Chondrocyte (in vitro differentiated cells): ENCODE data around the gene ZBTB34. TPM values are rescaled to one million over a fixed set of nuclear protein-coding genes. Genes with fewer than 3 reads are reported as not detected.

Experiments used
- DNase-seq: peaks from one replicate; pipeline ENCODE4 v3.0.0; 2021; ENCODE audit warnings: mixed read lengths, low spot score
- H3K27ac Mint-ChIP-seq: one replicate; pipeline ENCODE4 v1.8.0; 2021; ENCODE audit warnings: mild to moderate bottlenecking, moderate library complexity, mixed read lengths; ENCODE audit not compliant: unreplicated experiment
- H3K27me3 Mint-ChIP-seq: 2 replicates; pipeline ENCODE4 v1.8.0; 2021; ENCODE audit warnings: low read depth, mixed read lengths
- H3K36me3 Mint-ChIP-seq: 2 replicates; pipeline ENCODE4 v1.8.0; 2021; ENCODE audit warnings: low read depth, mixed read lengths
- H3K4me1 Mint-ChIP-seq: 2 replicates; pipeline ENCODE4 v1.8.0; 2021; ENCODE audit warnings: low read depth, mild to moderate bottlenecking, mixed read lengths
- H3K4me3 Mint-ChIP-seq: one replicate; pipeline ENCODE4 v1.8.0; 2021; ENCODE audit warnings: mild to moderate bottlenecking, moderate library complexity, mixed read lengths; ENCODE audit not compliant: unreplicated experiment
- H3K9me3 Mint-ChIP-seq: 2 replicates; pipeline ENCODE4 v1.8.0; 2021; ENCODE audit warnings: low read depth, mixed read lengths
- CTCF ChIP-seq: fragments of 200-600 bp; sonication (generic); IDR thresholded peaks from 2 replicates; pipeline ENCODE4 v1.5.0; 2021; ENCODE audit warnings: antibody characterized with exemption, mild to moderate bottlenecking, moderate library complexity
- total RNA-seq: library from RNA; stranded (reverse); gene quantifications from 3 replicates; pipeline ENCODE4 v1.2.1, GENCODE V29; 2021

The ZBTB34 gene
- total RNA-seq, 1 donor from 2014 or later: 16.2 TPM

- no peaks in the 10 kb centered on the region for H3K27me3 Mint-ChIP-seq
- no peak overlapping the region for H3K27ac Mint-ChIP-seq
- H3K4me3 Mint-ChIP-seq: no peak overlapping the region
- H3K9me3 Mint-ChIP-seq: no peaks in the 10 kb centered on the region
- peaks cover 17% of the 10 kb centered on the region for H3K36me3 Mint-ChIP-seq
- TF ChIP-seq CTCF: no peak
- DNase-seq: no peak
- H3K4me1 Mint-ChIP-seq: peaks cover 14% of the 10 kb centered on the region
Measured at GRCh38 chr9:126838055-126838811, 22.2 kb upstream of the ZBTB34 start.

GRCh38 chr9:126838895-126839294, 21.5 kb upstream of the ZBTB34 start:
- no peak for TF ChIP-seq CTCF
- peaks cover 10% of the 10 kb centered on the region for H3K36me3 Mint-ChIP-seq
- H3K27ac Mint-ChIP-seq: no peak overlapping the region
- no peaks in the 10 kb centered on the region for H3K27me3 Mint-ChIP-seq
- no peak overlapping the region for H3K4me3 Mint-ChIP-seq
- no peak for DNase-seq
- no peaks in the 10 kb centered on the region for H3K9me3 Mint-ChIP-seq
- peaks cover 20% of the 10 kb centered on the region for H3K4me1 Mint-ChIP-seq

GRCh38 chr9:126839301-126839700, 21.1 kb upstream of the ZBTB34 start:
- Mint-ChIP-seq H3K36me3 (peaks cover 8% of the 10 kb centered on the region), H3K27me3 (no peaks in the 10 kb centered on the region), H3K4me3 (no peak overlapping the region), H3K4me1 (peaks cover 24% of the 10 kb centered on the region), H3K9me3 (no peaks in the 10 kb centered on the region), H3K27ac (no peak overlapping the region)
- TF ChIP-seq CTCF: no peak
- DNase-seq: no peak

GRCh38 chr9:126842220-126842842, 18.1 kb upstream of the ZBTB34 start:
- no peak for DNase-seq
- H3K36me3 Mint-ChIP-seq: no peaks in the 10 kb centered on the region
- H3K9me3 Mint-ChIP-seq: no peaks in the 10 kb centered on the region
- H3K4me1 Mint-ChIP-seq: peaks cover 19% of the 10 kb centered on the region
- H3K4me3 Mint-ChIP-seq: no peak overlapping the region
- TF ChIP-seq CTCF: no peak
- no peak overlapping the region for H3K27ac Mint-ChIP-seq
- no peaks in the 10 kb centered on the region for H3K27me3 Mint-ChIP-seq

GRCh38 chr9:126842977-126843799, 17.3 kb upstream of the ZBTB34 start:
- DNase-seq: no peak
- Mint-ChIP-seq H3K4me3 (no peak overlapping the region), H3K27ac (peak overlapping the region; percentile 65), H3K27me3 (no peaks in the 10 kb centered on the region), H3K36me3 (no peaks in the 10 kb centered on the region), H3K4me1 (peaks cover 19% of the 10 kb centered on the region), H3K9me3 (no peaks in the 10 kb centered on the region)
- no peak for TF ChIP-seq CTCF
